ENCODE measurements around the gene GSTP1.
A peak's percentile ranks its signal among the peaks of the same experiment; 100 is the strongest.
"Not testable (repeated sequence)": the region's sequence is repeated elsewhere in the genome, so short reads cannot be mapped to it uniquely, and the experiment has no call there.

Gene GSTP1

GRCh38 chr11:67583247-67584204 is at the start of gene GSTP1:
TSS of gene GSTP1 (plus strand) at chr11:67583812. CDS start at chr11:67583844, 32 bp downstream.
- peak; percentile 69 to 71 for DNase-seq

- no peak for DNase-seq
Measured at GRCh38 chr11:67534070-67534679, 49.4 kb upstream of the GSTP1 start.

GRCh38 chr11:67535561-67535960 is 48.1 kb upstream of the GSTP1 start:
- DNase-seq: no peak

GRCh38 chr11:67538306-67538705 is 45.3 kb upstream of the GSTP1 start:
- DNase-seq: no peak

GRCh38 chr11:67538823-67539505 is 44.6 kb upstream of the GSTP1 start:
- no peak for DNase-seq

- no peak for DNase-seq
Measured at GRCh38 chr11:67539550-67539949, 44.1 kb upstream of the GSTP1 start.

- no peak for DNase-seq
Measured at GRCh38 chr11:67541198-67541597, 42.4 kb upstream of the GSTP1 start.

- no peak for DNase-seq
Measured at GRCh38 chr11:67542169-67542568, 41.4 kb upstream of the GSTP1 start.

GRCh38 chr11:67542971-67543370 is 40.6 kb upstream of the GSTP1 start:
- no peak for DNase-seq

- DNase-seq: no peak
Measured at GRCh38 chr11:67543585-67543984, 40.0 kb upstream of the GSTP1 start.

GRCh38 chr11:67544616-67545242 is 38.9 kb upstream of the GSTP1 start:
- DNase-seq: no peak

- no peak for DNase-seq
Measured at GRCh38 chr11:67545280-67545679, 38.3 kb upstream of the GSTP1 start.

GRCh38 chr11:67548112-67548511 is 35.5 kb upstream of the GSTP1 start:
- DNase-seq: not testable (repeated sequence)

GRCh38 chr11:67548555-67549110 is 35.0 kb upstream of the GSTP1 start:
- no peak for DNase-seq

- DNase-seq: no peak
Measured at GRCh38 chr11:67551127-67551526, 32.5 kb upstream of the GSTP1 start.

- not testable (repeated sequence) for DNase-seq
Measured at GRCh38 chr11:67551697-67552096, 31.9 kb upstream of the GSTP1 start.

GRCh38 chr11:67556244-67556643 is 27.4 kb upstream of the GSTP1 start:
- no peak for DNase-seq

- DNase-seq: no peak
Measured at GRCh38 chr11:67558084-67558772, 25.4 kb upstream of the GSTP1 start.

GRCh38 chr11:67561971-67562619 is 21.5 kb upstream of the GSTP1 start:
- no peak for DNase-seq

- no peak for DNase-seq
Measured at GRCh38 chr11:67562963-67563704, 20.5 kb upstream of the GSTP1 start.

GRCh38 chr11:67563705-67564114 is 19.9 kb upstream of the GSTP1 start:
- DNase-seq: not testable (repeated sequence)
